ENCODE results near the gene ZNF669.
A peak's percentile ranks its signal among the peaks of the same experiment; 100 is the strongest.

ZNF669 gene

DNA sequence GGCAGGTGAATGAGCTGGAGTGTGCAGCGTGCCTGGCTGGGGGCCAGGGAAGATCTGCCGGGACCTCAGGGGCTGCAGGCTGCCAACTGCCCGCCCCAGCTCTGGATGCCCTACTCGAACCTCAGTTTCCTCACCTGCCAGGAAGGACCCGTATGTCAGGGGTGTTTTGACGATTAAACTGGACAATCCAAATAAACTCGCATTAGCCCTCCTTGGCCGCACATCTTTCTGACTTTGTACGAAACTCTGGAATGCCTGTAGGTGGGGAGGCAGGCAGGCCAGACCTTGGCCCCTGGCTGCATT lies 8.3 kb upstream of the ZNF669 start:
- H3K9me3 ChIP-seq (ENCODE audit: control insufficient read depth, insufficient read depth, low read depth, low read length) = no peaks in the 10 kb centered on the region
- TF ChIP-seq KLF1 (tag by site-specific recombination; IDR thresholded peaks at IDR 0.05) (no peak), ZFP69B (tag by site-specific recombination; IDR thresholded peaks at IDR 0.05) (no peak), ZNF776 (tag by site-specific recombination; IDR thresholded peaks at IDR 0.05; ENCODE audit: borderline replicate concordance) (no peak), ZIC2 (tag by site-specific recombination; IDR thresholded peaks at IDR 0.05) (no peak), ZNF677 (tag by site-specific recombination; IDR thresholded peaks at IDR 0.05) (no peak), ZNF501 (tag by site-specific recombination; IDR thresholded peaks at IDR 0.05) (no peak), ZNF624 (tag by site-specific recombination; IDR thresholded peaks at IDR 0.05) (no peak), WT1 (tag by site-specific recombination; IDR thresholded peaks at IDR 0.05) (no peak), ZNF394 (tag by site-specific recombination; IDR thresholded peaks at IDR 0.05; ENCODE audit: borderline replicate concordance) (no peak)
- H3K4me1 ChIP-seq (ENCODE audit: control insufficient read depth, insufficient read depth, low read length) = no peaks in the 10 kb centered on the region
- ChIA-PET CTCF (no interaction called here), POLR2A (no interaction called here)
- H3K4me3 ChIP-seq (ENCODE audit: low read depth, low read length) = no peak overlapping the region
- H3K27ac ChIP-seq (ENCODE audit: extremely low read depth, low read depth, low read length) = no peak overlapping the region
- no peaks in the 10 kb centered on the region for H3K36me3 ChIP-seq (ENCODE audit: control insufficient read depth in 2 of 2, insufficient read depth in 1 of 2, low read length in 2 of 2)

DNA sequence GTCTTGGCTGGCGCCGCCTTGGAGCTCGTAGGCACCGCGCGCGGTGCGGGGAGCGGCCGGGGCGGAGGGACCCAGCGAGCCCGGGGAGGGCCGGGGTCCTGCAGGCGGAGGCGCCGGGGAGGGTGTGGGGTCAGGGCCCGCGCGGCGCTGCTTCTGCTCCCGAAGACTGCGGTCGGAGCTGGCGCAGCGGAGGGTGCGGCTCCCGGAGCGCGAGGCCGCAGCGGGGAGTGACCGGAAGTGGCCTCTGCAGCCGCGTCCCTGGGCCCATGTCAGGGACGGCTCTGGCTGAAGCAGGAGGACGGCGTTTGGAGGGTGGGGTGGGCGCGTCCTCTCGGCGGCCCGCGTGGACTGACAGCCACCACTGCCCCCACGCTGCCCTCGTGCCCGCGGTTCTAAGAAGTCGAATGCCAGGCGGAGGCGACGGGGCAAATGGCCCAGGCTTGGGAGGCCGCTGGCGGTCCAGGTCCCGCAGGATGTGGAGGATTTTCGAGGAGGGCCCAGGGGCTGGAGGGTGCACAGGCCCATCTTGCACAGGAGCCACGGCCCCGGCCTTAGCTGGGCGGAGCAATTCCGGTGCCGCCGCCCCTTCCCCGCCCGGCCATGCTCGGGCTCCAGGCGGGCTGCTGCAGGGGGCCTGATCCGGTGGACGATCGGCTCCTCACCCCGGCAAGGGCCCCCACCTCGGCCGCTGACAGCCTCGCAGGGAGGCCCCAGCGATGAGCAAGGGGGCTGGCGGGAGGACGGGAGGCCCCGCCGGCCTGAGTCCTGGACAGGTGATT lies 7.7 kb upstream of the ZNF669 start:
- CTCF ChIA-PET = no interaction called here
- no peak overlapping the region; the same call in 1 of the 2 replicates for H3K27ac ChIP-seq (ENCODE audit: extremely low read depth, low read depth, low read length)
- peak overlapping the region; percentile 15 for H3K4me3 ChIP-seq (ENCODE audit: low read depth, low read length)
- TF ChIP-seq HOXA7 (CRISPR knock-in tag; IDR thresholded peaks at IDR 0.05; ENCODE audit: borderline replicate concordance) (no peak), ZNF335 (tag by site-specific recombination; conservative IDR thresholded peaks at IDR 0.05) (0 out of 2 replicates have a peak, but pooled peaks have one; percentile 18)
- TF ChIP-seq, protein P1, sequence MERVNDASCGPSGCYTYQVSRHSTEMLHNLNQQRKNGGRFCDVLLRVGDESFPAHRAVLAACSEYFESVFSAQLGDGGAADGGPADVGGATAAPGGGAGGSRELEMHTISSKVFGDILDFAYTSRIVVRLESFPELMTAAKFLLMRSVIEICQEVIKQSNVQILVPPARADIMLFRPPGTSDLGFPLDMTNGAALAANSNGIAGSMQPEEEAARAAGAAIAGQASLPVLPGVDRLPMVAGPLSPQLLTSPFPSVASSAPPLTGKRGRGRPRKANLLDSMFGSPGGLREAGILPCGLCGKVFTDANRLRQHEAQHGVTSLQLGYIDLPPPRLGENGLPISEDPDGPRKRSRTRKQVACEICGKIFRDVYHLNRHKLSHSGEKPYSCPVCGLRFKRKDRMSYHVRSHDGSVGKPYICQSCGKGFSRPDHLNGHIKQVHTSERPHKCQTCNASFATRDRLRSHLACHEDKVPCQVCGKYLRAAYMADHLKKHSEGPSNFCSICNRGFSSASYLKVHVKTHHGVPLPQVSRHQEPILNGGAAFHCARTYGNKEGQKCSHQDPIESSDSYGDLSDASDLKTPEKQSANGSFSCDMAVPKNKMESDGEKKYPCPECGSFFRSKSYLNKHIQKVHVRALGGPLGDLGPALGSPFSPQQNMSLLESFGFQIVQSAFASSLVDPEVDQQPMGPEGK (tag by site-specific recombination; IDR thresholded peaks at IDR 0.05) = no peak
- POLR2A ChIA-PET = no interaction called here
- no peaks in the 10 kb centered on the region for H3K9me3 ChIP-seq (ENCODE audit: control insufficient read depth, insufficient read depth, low read depth, low read length)
- no peaks in the 10 kb centered on the region for H3K4me1 ChIP-seq (ENCODE audit: control insufficient read depth, insufficient read depth, low read length)
- no peaks in the 10 kb centered on the region for H3K36me3 ChIP-seq (ENCODE audit: control insufficient read depth in 2 of 2, insufficient read depth in 1 of 2, low read length in 2 of 2)

DNA sequence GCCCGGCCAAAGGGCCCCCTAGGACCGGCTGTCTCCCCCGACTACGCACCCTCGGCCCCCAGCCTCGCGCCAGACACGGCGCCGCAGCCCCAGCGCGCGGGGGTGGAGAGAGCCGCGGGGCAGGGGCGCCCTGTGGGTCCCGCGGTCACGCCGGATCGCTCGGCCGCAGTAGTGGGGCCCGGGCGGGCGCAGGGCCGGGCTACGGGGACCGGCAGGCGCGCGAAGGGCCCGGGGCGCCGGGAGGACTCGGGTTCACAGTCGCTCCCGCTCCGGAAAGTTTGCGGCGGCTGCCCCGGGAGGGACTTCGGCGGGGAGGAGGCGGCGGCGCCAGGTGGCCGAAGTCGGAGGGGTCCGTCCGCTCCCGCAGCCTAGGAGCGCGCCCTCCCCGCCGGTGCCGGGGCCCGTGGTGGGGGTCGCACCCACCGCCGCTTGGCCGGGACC lies 7.1 kb upstream of the ZNF669 start:
- H3K4me1 ChIP-seq (ENCODE audit: control insufficient read depth, insufficient read depth, low read length) = no peaks in the 10 kb centered on the region
- H3K27ac ChIP-seq (ENCODE audit: extremely low read depth, low read depth, low read length) = no peak overlapping the region; the same call in 1 of the 2 replicates
- H3K9me3 ChIP-seq (ENCODE audit: control insufficient read depth, insufficient read depth, low read depth, low read length) = no peaks in the 10 kb centered on the region
- ChIA-PET POLR2A (no interaction called here), CTCF (no interaction called here)
- no peak for TF ChIP-seq ZNF585B (tag by site-specific recombination; IDR thresholded peaks at IDR 0.05)
- TF ChIP-seq, protein P2, sequence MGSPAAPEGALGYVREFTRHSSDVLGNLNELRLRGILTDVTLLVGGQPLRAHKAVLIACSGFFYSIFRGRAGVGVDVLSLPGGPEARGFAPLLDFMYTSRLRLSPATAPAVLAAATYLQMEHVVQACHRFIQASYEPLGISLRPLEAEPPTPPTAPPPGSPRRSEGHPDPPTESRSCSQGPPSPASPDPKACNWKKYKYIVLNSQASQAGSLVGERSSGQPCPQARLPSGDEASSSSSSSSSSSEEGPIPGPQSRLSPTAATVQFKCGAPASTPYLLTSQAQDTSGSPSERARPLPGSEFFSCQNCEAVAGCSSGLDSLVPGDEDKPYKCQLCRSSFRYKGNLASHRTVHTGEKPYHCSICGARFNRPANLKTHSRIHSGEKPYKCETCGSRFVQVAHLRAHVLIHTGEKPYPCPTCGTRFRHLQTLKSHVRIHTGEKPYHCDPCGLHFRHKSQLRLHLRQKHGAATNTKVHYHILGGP (tag by site-specific recombination; IDR thresholded peaks at IDR 0.05) = no peak
- H3K4me3 ChIP-seq (ENCODE audit: low read depth, low read length) = peak overlapping the region; percentile 19
- no peaks in the 10 kb centered on the region for H3K36me3 ChIP-seq (ENCODE audit: control insufficient read depth in 2 of 2, insufficient read depth in 1 of 2, low read length in 2 of 2)

DNA sequence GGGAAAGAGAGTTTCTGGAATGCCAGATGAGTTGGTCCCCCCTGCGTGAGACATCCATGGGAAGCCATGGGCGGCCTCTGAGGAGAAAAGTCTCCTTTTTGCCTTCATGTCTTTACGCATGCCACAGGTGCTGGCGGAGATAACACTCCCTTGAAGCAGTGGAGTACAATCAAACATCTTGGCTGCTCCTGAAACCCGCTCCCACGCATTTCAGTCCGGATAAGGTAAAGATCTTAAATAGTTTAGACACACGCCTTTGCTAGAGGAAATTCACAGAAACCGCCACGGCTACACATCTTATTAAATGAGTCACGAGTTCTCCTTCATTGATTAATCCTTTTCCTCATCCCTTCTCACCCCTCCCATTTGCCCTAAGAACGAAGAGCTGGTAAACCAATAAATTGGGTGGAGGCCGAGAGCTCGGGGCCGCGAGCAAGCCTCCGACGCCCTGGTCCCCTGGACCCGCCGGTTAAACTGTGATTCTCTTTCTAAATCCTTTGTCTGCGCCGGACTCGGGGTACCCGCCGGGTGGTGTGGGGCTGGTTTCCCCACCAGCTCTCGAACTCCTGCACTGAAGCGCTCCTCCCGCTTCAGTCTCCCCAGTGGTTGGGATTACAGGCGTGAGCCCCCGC lies 6.6 kb upstream of the ZNF669 start:
- H3K36me3 ChIP-seq (ENCODE audit: control insufficient read depth in 2 of 2, insufficient read depth in 1 of 2, low read length in 2 of 2) = no peaks in the 10 kb centered on the region
- peak overlapping the region; percentile 19 for H3K4me3 ChIP-seq (ENCODE audit: low read depth, low read length)
- H3K27ac ChIP-seq (ENCODE audit: extremely low read depth, low read depth, low read length) = no peak overlapping the region
- ChIA-PET POLR2A (no interaction called here), CTCF (no interaction called here)
- TF ChIP-seq ZNF24 (tag by site-specific recombination; IDR thresholded peaks at IDR 0.05) = no peak
- no peak for TF ChIP-seq ZNF416 (tag by site-specific recombination; IDR thresholded peaks at IDR 0.05)
- TF ChIP-seq ZEB2 (tag by site-specific recombination; IDR thresholded peaks at IDR 0.05) = no peak
- no peak for TF ChIP-seq ZNF664 (tag by site-specific recombination; IDR thresholded peaks at IDR 0.05)
- TF ChIP-seq ZBTB48 (tag by site-specific recombination; IDR thresholded peaks at IDR 0.05) = no peak
- TF ChIP-seq WT1 (tag by site-specific recombination; IDR thresholded peaks at IDR 0.05) = no peak
- TF ChIP-seq ZNF571 (tag by site-specific recombination; IDR thresholded peaks at IDR 0.05) = no peak
- TF ChIP-seq, protein P3, sequence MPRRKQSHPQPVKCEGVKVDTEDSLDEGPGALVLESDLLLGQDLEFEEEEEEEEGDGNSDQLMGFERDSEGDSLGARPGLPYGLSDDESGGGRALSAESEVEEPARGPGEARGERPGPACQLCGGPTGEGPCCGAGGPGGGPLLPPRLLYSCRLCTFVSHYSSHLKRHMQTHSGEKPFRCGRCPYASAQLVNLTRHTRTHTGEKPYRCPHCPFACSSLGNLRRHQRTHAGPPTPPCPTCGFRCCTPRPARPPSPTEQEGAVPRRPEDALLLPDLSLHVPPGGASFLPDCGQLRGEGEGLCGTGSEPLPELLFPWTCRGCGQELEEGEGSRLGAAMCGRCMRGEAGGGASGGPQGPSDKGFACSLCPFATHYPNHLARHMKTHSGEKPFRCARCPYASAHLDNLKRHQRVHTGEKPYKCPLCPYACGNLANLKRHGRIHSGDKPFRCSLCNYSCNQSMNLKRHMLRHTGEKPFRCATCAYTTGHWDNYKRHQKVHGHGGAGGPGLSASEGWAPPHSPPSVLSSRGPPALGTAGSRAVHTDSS (tag by site-specific recombination; IDR thresholded peaks at IDR 0.05) = no peak
- H3K9me3 ChIP-seq (ENCODE audit: control insufficient read depth, insufficient read depth, low read depth, low read length) = no peaks in the 10 kb centered on the region
- H3K4me1 ChIP-seq (ENCODE audit: control insufficient read depth, insufficient read depth, low read length) = no peaks in the 10 kb centered on the region
